NCI-H2196 treated with DMSO at 0.1 percent for 48 hours (cell line): ENCODE measurements around the gene DIS3L2.
"Not testable (repeated sequence)": the region's sequence is repeated elsewhere in the genome, so short reads cannot be mapped to it uniquely, and the experiment has no call there.

ENCODE experiments used
- DNase-seq: peaks from one replicate; lab custom pipeline; 2025; ENCODE audit not compliant: unreplicated experiment; lab: John Stamatoyannopoulos, UW

DIS3L2 gene

DNA sequence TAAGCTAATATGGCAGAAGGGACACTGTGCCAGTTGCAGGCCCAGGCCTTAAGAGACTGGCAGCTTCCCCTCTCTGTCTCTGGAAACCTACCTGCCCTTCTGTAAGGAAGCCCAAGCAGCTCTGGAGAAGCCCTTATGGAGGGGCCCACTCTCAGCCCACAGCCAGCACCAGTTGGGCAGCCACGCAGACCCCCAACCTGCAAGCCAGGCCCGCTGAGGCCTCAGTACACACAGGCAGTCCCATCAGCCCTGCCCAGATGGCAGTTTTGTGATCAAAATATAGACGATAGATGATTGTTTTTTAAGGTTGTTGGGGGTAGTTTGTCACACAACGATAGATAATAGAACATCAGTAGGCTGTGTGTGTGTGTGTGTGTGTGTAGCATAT is 380.2 kb downstream of the DIS3L2 start:
- DNase-seq = no peak

DNA sequence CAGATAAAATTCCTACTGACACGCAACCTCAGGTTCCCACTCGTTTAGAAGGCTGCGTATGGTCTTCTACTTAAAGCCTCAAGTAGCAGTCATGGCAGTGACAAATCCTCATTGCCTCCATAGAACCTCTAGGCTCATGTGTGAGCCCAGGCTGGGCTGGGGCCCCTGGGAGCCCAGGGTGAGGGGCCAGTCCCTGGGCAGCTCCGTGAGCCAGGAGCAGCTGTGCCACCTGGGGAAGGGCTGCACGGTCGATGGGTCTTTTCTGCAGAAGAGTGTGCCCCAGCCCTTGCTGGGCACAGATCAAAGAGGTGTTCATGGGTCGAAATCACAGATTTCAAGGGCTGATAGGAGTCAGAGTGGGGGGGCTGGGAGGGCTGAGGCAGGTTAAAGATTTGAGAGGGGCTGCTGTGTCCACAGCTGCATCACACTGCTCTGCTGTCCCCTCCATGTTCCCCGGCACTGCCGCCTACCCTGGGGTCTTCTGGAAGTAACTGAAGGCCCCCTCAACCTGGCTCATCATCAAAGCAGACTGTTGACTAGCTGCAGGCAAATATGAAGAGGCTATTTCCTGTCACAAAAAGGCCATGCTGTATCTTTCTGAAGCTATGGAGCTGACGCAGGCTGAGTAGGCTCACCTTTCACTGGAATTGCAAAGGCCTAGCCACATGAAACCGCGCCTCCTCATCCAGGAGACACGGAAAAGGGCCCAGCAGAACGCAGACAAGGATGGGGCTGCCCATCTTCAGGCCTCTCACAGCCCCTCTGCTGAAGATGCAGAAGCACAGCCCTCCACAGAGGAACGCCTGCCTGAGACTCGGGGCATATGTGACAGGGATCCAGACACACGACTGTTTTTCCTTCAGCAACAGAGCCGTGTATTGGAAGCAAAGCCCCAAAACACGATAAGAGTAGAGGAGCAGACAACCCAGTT is 381.4 kb downstream of the DIS3L2 start:
- DNase-seq = no peak

DNA sequence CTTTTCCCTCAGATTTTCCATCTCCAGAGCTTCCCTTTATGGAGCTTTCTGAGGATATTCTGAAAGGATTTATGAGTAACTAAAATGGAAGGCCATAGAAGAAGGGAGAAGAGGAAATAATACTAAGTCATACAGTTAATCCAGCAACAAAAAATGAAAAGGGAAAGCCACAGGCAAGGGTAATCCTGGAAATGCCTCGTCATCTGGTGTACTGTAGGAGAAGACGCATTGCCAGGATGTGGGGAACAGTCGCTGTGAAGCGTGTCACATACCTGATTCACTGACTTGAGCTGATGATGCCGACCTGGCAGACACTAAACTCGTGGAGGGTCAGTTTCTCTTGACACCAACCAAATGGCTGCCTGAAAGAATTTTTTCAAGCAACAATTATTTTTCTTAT is 382.3 kb downstream of the DIS3L2 start:
- DNase-seq = no peak

DNA sequence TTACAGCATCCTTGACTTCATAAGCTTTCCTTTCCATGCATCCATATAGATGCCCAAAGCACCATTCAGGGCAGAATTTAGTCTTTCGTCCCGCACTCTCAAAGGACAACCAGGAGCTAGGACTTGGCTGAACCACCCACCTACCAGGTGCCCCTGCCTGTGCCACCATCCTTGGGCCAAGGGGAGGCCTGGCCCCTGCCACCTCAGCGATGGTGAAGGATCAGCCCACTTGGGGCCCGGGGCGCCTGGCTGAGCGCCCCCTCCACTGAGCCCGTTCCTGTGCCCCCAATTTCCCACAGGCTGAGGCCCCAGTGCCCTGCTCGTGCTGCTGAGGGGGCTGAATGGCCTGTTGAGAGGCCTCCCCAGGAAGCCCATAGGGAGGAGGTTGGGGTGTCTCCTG is 383.7 kb downstream of the DIS3L2 start:
- DNase-seq = no peak

DNA sequence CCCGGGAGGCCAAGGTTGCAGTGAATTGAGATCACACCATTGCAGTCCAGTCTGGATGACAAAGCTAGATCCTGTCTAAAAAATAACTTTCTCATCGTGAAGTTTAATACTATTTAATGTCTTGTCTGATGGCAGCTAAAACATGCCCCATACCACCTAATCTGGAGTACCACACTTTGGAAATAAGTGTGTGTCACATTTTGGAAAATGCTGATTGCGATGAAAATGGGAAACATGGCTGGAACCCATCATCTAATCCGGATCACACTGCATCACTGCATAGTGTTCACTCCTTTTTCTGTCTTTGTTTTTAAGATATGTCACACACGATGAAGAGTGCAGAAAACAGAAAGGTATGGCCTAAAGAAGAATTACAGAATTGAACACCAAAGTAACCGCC is 385.9 kb downstream of the DIS3L2 start:
- no peak for DNase-seq

DNA sequence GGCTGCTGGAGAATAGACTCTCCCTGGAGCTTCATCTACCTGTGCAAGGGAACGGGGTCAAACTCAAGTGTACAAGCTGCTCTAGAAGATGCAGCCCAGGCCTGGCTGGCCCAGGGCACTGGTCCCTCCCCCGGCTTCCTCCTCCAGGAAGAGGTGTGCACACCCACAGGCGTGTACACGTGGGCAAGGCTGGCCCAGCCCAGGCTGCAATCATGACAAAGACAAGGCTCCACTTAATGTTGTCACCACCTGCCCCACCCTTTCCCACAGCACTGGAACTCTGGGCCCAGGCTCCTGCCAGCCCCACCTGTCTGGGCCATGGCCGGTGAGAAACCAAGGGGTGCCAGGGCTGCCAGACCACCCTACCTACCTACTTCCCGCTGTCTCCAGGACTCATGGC is 387.4 kb downstream of the DIS3L2 start:
- no peak for DNase-seq

DNA sequence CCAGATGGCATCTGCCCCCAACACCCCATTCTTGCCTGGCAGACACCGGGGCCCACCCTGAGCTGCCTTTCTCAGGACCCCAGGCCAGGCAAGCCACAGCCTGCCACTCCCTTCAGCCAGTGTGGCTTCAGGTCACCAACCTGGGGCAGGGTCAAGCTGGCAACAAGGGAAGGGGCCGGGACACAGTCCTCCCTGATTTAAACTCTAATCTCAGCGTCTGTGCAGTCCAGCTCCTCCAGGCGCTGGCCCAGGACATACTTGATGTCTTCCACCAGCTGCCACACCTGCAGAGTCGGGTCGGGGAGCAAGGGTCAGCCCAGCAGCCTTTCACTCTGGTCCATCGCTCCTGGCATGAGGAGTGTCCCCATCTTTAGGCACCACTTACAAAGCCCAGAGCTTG is 388.0 kb downstream of the DIS3L2 start:
- DNase-seq = no peak

DNA sequence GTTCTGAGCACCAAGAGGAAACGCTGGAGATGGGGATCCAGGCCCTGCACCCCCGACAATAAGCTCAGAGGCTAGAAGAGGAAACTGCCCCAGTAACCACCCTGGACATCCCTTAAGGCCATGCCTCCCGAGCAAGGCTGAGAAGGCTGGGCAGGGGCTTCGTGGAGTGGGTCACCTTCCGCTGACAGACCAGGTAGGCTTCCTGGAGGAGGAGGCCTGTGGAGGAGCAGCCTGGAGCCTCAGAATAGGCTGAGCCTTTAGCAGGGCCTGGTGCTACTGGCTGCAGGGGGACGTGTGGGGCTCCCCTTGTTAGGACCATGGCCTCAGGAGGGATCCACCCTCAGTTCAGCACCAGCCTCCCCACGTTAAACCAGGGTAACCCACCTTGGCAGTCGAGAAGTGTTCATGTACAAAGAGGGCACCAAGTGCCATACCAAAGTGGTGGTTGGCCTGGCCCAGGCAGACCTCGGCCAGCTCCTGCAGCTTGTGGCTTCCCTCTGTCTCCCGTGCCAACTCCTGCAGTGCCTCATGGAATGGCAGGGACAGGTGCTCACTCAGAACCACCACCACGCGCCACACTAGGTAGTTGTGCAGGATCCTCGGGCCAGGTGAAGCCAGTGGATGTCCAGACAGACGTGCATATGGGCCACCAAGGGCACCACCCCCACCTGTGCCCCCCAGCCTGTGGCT is 388.6 kb downstream of the DIS3L2 start:
- no peak for DNase-seq

DNA sequence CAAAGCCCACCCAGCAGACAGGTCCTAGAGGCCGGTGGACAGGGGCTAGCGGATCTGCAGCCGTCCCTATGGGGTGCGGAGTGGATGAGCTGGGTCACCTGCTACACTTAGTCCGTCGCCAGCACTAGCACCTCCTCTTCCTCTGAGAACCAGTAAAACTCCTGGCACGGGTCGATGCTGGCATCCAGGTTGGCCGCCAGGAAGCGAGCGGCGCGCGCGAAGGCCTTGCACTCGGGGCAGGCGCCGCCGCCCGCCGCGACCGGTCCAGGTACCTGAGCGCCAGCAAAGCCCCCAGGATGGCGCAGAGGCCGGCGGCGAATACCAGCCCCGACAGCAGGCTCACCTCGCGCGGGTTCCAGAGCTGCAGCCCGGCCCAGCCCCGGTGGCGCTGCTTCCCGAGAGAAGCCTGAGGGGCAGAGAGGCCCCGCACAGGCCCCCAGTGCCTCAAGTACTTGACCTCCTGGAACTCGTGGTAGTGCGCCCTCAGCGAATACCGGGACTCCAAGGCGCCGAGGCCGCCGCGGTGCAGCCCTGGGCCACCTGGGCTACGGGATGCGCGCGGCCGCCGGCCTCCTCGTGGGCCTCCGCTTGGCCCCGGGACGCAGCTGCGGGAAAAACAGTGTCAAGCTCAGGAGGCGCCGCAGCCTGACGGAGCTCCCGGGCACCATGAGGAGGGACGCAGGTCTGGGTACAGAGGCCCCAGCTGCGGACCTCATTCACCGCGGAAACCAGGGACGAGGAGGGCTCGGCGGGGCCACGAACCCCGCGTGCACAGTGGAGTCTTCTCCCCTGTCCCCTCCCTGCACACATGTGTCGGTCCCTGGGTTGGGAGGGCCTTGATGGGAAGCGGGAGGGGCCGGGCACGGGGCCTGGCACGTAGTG is 389.5 kb downstream of the DIS3L2 start:
- DNase-seq = no peak

DNA sequence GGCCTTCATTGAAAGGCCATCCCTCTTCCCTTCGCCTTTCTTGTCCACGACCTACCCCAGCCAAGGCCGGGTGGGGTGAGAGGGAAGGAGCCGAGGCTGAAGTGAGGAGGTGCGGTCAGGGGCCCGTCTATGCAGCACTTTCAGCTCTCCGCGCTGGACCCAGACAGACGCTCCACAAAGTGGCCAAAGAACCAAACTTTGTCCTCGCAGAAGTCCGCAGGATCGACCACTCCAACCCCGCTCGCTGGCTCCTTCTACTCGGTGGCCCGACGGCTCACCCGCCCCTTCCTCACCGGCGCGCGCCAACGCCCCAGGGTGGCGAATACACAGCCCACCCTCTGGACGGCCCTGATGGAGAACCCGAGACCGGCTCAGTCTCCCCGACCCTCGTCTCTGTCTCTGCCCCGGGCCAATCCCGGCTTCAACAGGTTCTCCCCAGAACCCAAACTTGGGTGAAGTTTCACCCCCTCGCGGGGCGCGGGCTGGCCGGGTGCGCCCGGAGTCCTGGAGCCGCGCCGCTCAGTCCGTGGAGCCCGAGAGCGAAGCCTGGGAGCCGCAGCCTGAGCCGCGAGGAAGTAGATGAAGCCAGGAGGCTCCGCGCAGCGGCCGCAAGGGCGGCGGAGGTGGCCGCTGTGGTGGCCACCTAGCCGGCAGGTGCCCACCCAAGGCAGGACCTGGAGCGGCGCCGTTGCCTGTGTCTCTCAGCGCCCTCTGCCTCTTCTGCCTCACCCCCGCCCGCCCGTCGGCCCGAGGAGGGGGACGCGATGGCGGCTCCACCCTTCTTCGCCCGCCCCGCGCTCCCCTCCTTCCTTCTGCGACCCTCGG is 390.4 kb downstream of the DIS3L2 start:
- no peak for DNase-seq

DNA sequence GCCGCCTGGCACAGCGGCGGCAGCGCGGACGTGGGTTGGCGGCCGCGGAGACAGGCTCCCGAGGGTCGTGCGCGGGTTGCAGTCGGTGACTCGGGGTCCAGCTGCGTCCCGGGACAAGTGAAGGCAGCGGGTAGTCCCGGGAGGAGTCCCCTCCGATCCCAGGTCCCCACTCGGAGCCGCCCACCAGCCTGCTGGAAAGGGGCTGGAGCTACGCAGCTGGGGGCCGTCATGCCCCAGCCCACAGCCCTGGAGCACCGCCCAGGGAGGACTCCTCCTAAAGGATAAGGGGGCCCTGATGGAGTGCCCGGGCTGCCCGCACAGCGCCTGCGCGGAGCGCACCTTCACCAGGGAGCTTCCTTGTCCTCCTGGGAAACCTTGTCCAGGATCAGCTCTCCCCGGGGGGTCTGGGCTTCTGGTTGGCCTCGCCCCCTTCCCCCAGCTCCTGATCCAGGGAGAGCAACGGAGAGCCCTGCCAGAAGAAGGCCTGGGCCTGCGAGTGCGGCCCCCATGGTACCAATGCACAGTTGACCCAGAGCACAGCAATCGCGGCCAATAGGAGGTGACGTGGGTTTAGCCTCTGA is 391.1 kb downstream of the DIS3L2 start:
- DNase-seq = no peak

DNA sequence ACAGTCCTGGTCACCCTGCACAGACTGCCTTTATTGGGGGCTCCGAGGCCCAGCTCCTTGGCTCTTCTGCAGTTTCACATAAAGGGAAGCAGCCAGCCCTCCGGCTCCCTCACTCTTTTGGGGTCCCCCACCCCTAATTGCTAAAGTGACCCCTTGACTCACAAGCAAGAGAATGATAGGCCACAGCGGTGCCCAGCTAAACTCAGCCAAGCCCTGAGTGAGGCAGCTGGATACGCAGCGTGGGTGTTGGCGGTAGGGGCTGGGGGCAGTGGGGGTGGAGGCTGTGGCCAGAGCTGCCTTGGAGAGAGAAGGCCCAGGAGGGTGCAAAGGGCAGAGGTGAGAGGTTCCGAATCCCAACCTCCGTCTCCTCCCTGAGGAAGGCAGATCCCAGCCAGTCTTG is 391.6 kb downstream of the DIS3L2 start:
- no peak for DNase-seq

DNA sequence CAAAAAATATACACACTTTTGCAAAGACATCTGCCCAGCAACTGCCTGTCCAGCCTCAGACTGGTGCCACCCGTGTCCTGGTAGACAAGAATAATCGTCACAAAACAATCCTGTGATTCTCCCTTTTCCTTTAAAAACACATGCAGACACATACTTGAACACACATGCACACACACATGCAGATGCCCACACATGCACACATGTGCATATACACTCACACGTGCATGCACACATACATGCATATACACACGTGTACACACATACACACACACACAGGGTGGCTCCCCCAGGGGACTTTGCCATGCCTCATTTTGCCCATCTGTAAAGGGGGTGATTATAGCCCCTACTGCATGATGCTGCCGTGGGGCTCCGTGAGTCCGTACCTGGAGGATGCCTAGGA is 392.1 kb downstream of the DIS3L2 start:
- no peak for DNase-seq

DNA sequence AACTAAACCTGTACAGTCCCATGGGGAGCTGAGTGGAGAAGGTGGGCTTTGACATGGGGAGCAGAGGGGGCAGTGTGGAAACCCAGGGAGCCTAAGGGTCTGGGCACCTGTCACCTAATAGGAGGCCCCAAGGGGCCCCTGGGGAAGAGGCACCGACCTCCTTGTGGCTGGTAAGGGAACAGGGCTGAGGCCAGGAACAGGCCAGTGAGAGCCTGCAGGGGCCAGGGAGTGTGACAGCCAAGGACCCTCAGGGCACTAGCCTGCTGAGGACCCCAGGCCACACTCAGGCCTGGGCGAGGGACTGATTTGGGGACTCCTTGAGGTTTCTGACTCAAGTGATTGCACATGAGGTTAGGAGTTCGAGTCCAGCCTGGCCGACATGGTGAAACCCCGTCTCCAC is 392.6 kb downstream of the DIS3L2 start:
- no peak for DNase-seq

DNA sequence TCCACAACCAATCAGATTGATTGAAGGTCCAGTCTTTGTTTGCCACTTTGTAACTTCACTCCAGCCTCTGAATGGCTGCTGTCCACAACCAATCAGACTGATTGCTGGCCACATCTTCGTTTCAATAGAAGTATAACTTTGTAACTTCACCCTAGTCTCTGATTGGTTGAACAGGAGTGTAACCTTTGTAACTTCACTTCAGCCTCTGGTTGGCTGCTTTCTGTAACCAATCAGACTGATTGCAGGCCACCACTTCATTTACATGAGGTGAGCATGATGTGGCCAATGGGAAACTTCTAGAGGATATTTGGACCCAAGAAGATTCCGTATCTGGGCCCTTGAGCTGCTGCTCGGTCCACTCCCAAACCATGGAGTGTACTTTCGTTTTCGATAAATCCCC is 400.1 kb downstream of the DIS3L2 start:
- no peak for DNase-seq

DNA sequence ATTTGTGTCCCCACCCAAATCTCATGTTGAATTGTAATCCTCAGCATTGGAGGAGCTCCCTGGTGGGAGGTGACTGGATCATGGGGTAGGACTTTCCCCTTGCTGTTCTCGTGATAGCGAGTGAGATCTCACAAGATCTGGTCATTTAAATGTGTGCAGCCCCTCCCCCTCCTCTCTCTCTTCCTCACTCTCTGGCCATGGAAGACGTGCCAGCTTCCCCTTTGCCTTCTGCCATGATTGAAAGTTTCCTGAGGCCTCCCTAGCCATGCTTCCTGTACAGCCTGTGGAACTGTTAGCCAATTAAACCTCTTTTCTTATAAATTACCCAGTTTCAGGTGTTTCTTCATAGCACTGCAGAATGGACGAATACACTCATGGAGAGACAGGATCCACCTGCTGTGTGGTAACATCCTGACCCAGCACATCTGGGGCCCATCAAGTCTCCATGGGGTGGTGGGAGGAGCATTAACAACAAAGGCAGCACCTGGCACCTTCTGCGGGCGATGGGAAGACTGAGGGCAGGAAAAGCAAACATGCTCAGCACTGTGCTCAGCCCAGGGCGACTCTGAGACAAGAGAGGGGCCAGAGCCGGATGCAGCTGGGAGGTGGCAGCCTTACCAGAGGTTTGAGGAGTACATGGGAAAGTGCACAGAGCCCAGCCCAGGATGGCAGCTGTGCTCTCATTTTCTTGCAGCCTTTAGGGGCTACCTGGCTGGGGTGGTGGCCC is 400.8 kb downstream of the DIS3L2 start:
- DNase-seq = no peak

DNA sequence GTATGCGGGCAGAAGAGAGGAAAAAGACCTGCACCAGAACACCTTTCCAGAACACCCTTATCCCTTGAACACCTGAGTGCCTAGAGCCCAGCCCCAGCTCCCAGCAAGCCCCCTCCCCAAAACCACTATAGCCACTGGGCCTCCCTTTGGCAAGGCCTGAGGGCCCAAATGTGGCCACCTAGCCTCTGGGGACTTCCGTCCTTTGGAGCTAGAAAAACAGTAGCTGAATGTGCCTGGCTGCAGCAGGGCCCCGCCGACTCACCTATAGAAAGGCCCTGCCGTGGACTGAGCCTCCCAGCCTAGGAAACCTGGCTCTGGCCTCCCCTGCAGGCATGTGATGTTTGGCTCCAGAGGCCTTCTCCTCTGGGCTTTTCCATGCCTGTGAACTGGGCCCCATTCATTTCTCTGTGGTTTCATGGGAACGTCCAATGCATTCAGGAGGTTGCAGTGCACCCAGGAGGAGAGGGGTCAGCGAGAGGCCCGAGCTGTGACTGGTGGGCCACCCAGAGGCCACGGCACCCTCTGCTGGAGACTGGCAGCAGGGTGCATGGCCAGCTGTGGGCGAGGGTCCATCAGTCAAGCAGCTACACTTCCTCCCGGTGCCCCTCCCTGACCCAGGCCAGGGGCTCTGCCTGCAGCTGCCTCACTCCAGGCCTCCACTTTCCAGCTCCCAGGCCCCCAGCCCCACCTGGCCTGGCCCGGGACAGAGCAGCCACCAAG is 401.7 kb downstream of the DIS3L2 start:
- not testable (repeated sequence) for DNase-seq

DNA sequence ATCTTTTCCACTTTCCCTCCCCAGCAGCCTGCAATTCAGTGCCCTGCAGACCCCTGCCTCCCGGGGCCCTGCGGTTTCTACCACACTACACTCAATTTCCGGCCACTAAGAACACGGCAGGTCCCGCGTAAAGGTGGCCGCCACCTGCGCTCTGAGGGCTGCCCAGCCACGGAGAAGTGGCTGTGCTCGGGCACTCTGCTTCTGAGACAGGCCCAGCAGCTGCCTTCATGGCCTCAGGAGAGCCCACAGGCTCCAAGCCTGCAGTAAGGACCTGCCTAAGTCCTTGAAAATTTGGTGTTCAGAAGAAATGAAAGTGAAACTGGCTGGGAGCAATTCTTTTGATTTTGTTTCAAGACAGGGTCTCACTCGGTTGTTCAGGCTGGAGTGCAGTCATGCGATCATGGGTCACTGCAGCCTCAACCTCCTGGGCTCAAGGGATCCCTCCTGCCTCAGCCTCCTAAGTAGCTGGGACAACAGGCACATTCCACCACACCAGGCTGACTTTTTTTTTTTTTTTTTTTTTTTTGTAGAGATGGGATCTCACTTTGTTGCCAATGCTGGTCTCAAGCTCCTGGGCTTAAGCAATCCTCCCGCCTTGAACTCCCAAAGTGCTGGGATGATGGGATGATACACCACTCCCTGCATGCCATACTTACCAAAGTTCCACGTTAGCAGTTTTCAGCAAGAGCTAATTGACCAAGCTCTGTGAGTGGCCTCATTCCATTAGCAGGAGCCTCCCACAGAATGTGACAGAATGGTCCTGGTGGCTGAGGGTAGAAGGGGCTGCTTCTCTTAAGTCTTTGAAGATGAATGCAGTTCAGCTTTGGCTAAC is 402.5 kb downstream of the DIS3L2 start:
- DNase-seq = no peak
